ENCODE measurements around the gene PTPRF.

DNA sequence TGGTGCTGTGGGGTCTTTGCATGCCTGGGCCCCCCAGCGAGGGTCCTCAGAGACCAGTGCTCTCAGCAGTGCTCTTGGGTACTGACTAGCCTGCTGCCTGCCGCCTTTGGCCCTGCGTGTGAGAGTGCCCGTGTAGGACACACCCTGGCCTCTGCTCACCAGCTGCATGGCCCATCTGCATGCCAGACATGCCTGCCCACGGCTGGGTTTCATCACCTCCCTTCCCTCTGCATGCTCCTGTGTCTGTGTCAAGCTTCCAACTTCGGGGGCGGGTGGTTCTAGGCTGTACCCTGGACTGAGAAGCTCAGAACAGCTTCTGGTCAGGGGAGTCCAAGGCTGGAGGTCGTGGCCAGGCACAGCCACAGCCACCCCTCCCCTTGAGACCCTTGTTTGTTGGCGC is 56.9 kb downstream of the PTPRF start:
- TF ChIP-seq POLR2A (IDR thresholded peaks at IDR 0.05; ENCODE audit: low read length), result no peak
- no peak for TF ChIP-seq GATA1 (IDR thresholded peaks at IDR 0.05; ENCODE audit: low read depth, low read length)
